Ovary (tissue), 9 donors: Measurements from ENCODE around the gene LYPD5. TPM values are rescaled to one million over a fixed set of nuclear protein-coding genes. Genes with fewer than 3 reads are reported as not detected.

Source experiments
- DNase-seq, 5 donors: peaks; one replicate each; pipeline ENCODE4 v3.0.0-alpha.2; 2019 to 2020
- H3K27ac ChIP-seq, 2 donors: fragments of 200-600 bp; one replicate each; pipeline versions ENCODE4 v1.5.1 to v1.8.0; 2019 to 2022
- H3K27me3 ChIP-seq: fragments of 200-600 bp; one replicate; pipeline ENCODE4 v1.8.0; 2022
- H3K36me3 ChIP-seq: fragments of 200-600 bp; sonication (generic); one replicate; pipeline ENCODE4 v1.5.1; 2019
- H3K4me1 ChIP-seq: one replicate; pipeline ENCODE4 v1.8.1; 2013; ENCODE audit warnings: mild to moderate bottlenecking, moderate library complexity; ENCODE audit not compliant: insufficient read depth
- H3K4me3 ChIP-seq: fragments of 200-600 bp; sonication (generic); one replicate; pipeline ENCODE4 v1.5.1; 2017
- H3K9me3 ChIP-seq, 2 donors: fragments of 200-600 bp in 1 of 2; sonication (generic) in 1 of 2; one replicate each; pipeline versions ENCODE4 v1.5.1 to v1.8.1; 2013 to 2019; ENCODE audit warnings: mild to moderate bottlenecking in 1 of 2, moderate library complexity in 1 of 2
- CTCF ChIP-seq, 3 donors: fragments of 450-650 bp in 2 of 3; fragments of 200-600 bp in 1 of 3; IDR thresholded peaks; one replicate each; pipeline versions ENCODE4 v1.5.1 to v1.8.0; 2016 to 2022; ENCODE audit warnings: antibody characterized with exemption in 3 of 3, mild to moderate bottlenecking in 1 of 3
- EP300 ChIP-seq: sonication (generic); formaldehyde crosslinking; IDR thresholded peaks from one replicate; pipeline ENCODE4 v1.6.1; 2017; ENCODE audit warnings: antibody characterized with exemption
- POLR2A ChIP-seq: fragments of 450-650 bp; IDR thresholded peaks from one replicate; pipeline ENCODE4 v1.6.1; 2017; ENCODE audit warnings: antibody characterized with exemption, mild to moderate bottlenecking, moderate library complexity
- WGBS, 3 donors: extraction: QIAGEN DNeasy Blood & Tissue Kit in 1 of 3; methylation state at CpG; one replicate each; pipeline versions ENCODE4 v1.1.5 to v1.1.7; 2013 to 2017; 5-methylcytosine and 5-hydroxymethylcytosine counted together
- intact Hi-C, 4 donors: fragments of 100-400 bp; cut with DNase I; formaldehyde crosslinking; loops; one replicate each; pipeline versions ENCODE4 v1.11.0 to v1.15.1; 2022 to 2023
- polyA plus RNA-seq, 2 donors: library from polyadenylated mRNA; stranded (reverse); fragments of 200-250 nt in 1 of 2; fragments of 350-450 nt in 1 of 2; fragmentation: Illumina TruSeq in 1 of 2; extraction: RNeasy Lipid Tissue Mini Kit (QIAGEN cat#74804) in 1 of 2; gene quantifications; one replicate each; pipeline ENCODE4 v1.2.3, GENCODE V29; 2013 to 2014
- total RNA-seq, 7 donors: library from RNA; depleted of rRNA in 2 of 7; stranded (reverse); fragments of >200 nt in 2 of 7; fragmentation: NEBNext Ultra II Directional in 3 of 7; extraction: Animal tissue kit (Norgen Biotek cat#: 25700) in 3 of 7; gene quantifications; one replicate each; pipeline versions ENCODE4 v1.1.0 to v1.2.4, GENCODE V29; 2016 to 2023
- donor health status: DM: no; HTN: no; CAD: no; lungs with moderate emphysema.
- donor health status: DM: no; HTN: no; CAD: no.
- donor health status: Bipolar disorder and iron deficiency.
- donor health status: DM: yes; HTN: yes; CAD: no.
- donor health status: DM: no; HTN: no; CAD: no.
- donor health status: DM: yes; HTN: yes; CAD: no.

The LYPD5 gene
- total and polyA plus RNA-seq, 9 donors: 0.25 to 1.9 (median 0.79) TPM

GRCh38 chr19:43759515-43759914 is 42.7 kb downstream of the LYPD5 start:
- TF ChIP-seq CTCF (IDR thresholded peaks at IDR 0.05) (no peak), EP300 (no peak), POLR2A (no peak)
- 57 to 75% (median 64%) methylated on average over 5 of the region's 5 CpGs for WGBS, 3 donors
- H3K4me1 ChIP-seq: peaks cover 1% of the 10 kb centered on the region
- H3K27me3 ChIP-seq: no peaks in the 10 kb centered on the region
- intact Hi-C loops: no loop called here
- DNase-seq: no peak
- H3K4me3 ChIP-seq: no peak overlapping the region
- H3K27ac ChIP-seq: no peak overlapping the region
- no peaks in the 10 kb centered on the region for H3K9me3 ChIP-seq
- H3K36me3 ChIP-seq: no peaks in the 10 kb centered on the region

- Histone ChIP-seq H3K4me1 (peaks cover 1% of the 10 kb centered on the region), H3K27ac (peak overlapping the region; percentile 96 to 98), H3K27me3 (no peaks in the 10 kb centered on the region), H3K36me3 (no peaks in the 10 kb centered on the region), H3K4me3 (peak overlapping the region; percentile 42), H3K9me3 (no peaks in the 10 kb centered on the region)
- peak; percentile 78 to 88 (median 84) for DNase-seq
- TF ChIP-seq EP300: no peak
- TF ChIP-seq POLR2A: no peak
- TF ChIP-seq CTCF (IDR thresholded peaks at IDR 0.05): no peak
- intact Hi-C loops: no loop called here
- 0 to 1% (median 1%) methylated on average over 28 of the region's 28 CpGs for WGBS, 3 donors
Measured at GRCh38 chr19:43755256-43755801, 46.9 kb downstream of the LYPD5 start.

- Histone ChIP-seq H3K27ac (peak within 1 kb of the TSS; percentile 96 to 98), H3K4me1 (peaks cover 1% of the 10 kb centered on the region), H3K9me3 (no peaks in the 10 kb centered on the region), H3K36me3 (no peaks in the 10 kb centered on the region), H3K27me3 (no peaks in the 10 kb centered on the region), H3K4me3 (peak within 1 kb of the TSS; percentile 42)
- intact Hi-C loops: loop anchor here in 1 of 4 donors (5.0 kb wide), 1 partner anchor 463 kb away; no protein-coding TSS in a partner anchor
- TF ChIP-seq EP300 (no peak), POLR2A (peak; percentile 85), CTCF (IDR thresholded peaks at IDR 0.05) (peak in 1 of 3 donors; percentile 27)
- 0 to 1% (median 0%) methylated on average over 64 to 79 of the region's 79 CpGs for WGBS, 3 donors
- peak; percentile 98 to 99 (median 99) for DNase-seq
Measured at GRCh38 chr19:43754503-43755255, 47.6 kb downstream of the LYPD5 start, which contains the start of gene SMG9. SMG9 (minus strand) TSS chr19:43754962; CDS start chr19:43750741, 4,221 bp downstream.

- Histone ChIP-seq H3K4me3 (peak overlapping the region; percentile 42), H3K4me1 (peaks cover 1% of the 10 kb centered on the region), H3K9me3 (no peaks in the 10 kb centered on the region), H3K27me3 (no peaks in the 10 kb centered on the region), H3K27ac (peak overlapping the region; percentile 96 to 98), H3K36me3 (no peaks in the 10 kb centered on the region)
- DNase-seq: no peak
- intact Hi-C loops: loop anchor here in 1 of 4 donors (5.0 kb wide), 1 partner anchor 463 kb away; no protein-coding TSS in a partner anchor
- no peak for TF ChIP-seq POLR2A
- TF ChIP-seq CTCF (IDR thresholded peaks at IDR 0.05): no peak
- TF ChIP-seq EP300: no peak
- WGBS, 3 donors: 0 to 1% (median 1%) methylated on average over 11 of the region's 11 CpGs
Measured at GRCh38 chr19:43754253-43754502, 48.1 kb downstream of the LYPD5 start.
